HCT116 (cell line): ENCODE results near the gene PCAT7. TPM values are rescaled to one million over a fixed set of nuclear protein-coding genes. Genes with fewer than 3 reads are reported as not detected.

Experiments
- ATAC-seq: fragments of 200-7000 bp; cut with Tn5 transposase; 2 replicates; pipeline ENCODE4 v1.9.1; 2020; ENCODE audit warnings: mild to moderate bottlenecking, moderate library complexity
- BruUV-seq: library from RNA; stranded (reverse); fragments of 400-500 nt; replicated peaks from 2 replicates; lab custom pipeline; 2021; lab: Mats Ljungman, UMichigan
- CTCF ChIA-PET: fragments of 300-600 bp; sonication (Branson Sonifier 250); formaldehyde crosslinking; loops from one replicate; lab custom pipeline; 2021; ENCODE audit warnings: antibody characterized with exemption; lab: Charles Lee
- POLR2A ChIA-PET: fragments of 300-600, 350-600 bp; sonication (Branson Sonifier 250); formaldehyde crosslinking; loops from one replicate; lab custom pipeline; 2021; ENCODE audit warnings: antibody characterized with exemption; lab: Charles Lee
- RAD21 ChIA-PET, 2 experiments: fragments of 300-600 bp; sonication (Branson Sonifier 250); formaldehyde crosslinking; loops; one replicate each; lab custom pipeline; 2023; ENCODE audit warnings: low total read pairs in 2 of 2; ENCODE audit not compliant: uncharacterized antibody in 2 of 2, unreplicated experiment in 2 of 2, low non-redundant PET in 1 of 2; lab: Charles Lee
- DNase-seq: peaks from one replicate; pipeline ENCODE4 v3.0.0-alpha.2; 2010; ENCODE audit warnings: low read depth, low spot score
- H2AFZ ChIP-seq: fragments of 200-600 bp; shearing (Covaris generic), sonication (generic); 2 replicates; pipeline ENCODE4 v1.6.1; 2017; ENCODE audit warnings: low read depth, mixed run types, mixed read lengths, antibody characterized with exemption, low read length; ENCODE audit not compliant: poor library complexity, severe bottlenecking
- H3K27ac ChIP-seq: 2 replicates; pipeline ENCODE4 v1.5.1; 2012; ENCODE audit warnings: low read depth, low read length
- H3K27me3 ChIP-seq: fragments of 200-600 bp; sonication (generic); 2 replicates; pipeline ENCODE4 v1.6.1; 2016; ENCODE audit warnings: mixed run types, low read length, mixed read lengths; ENCODE audit not compliant: insufficient read depth
- H3K36me3 ChIP-seq, 2 experiments: fragments of 200-500 bp in 1 of 2; fragments of 200-600 bp in 1 of 2; sonication (Bioruptor generic) in 1 of 2; sonication (generic) in 1 of 2; 2 replicates each; pipeline versions ENCODE4 v1.5.1 to v1.6.1; 2014 to 2016; ENCODE audit warnings: low read length in 2 of 2, inconsistent platforms in 1 of 2, mixed read lengths in 1 of 2, mixed run types in 1 of 2; ENCODE audit not compliant: insufficient read depth in 2 of 2, control insufficient read depth in 1 of 2
- H3K4me1 ChIP-seq, 2 experiments: fragments of 200-600 bp in 1 of 2; sonication (generic) in 1 of 2; 2 replicates each; pipeline versions ENCODE4 v1.5.1 to v1.6.1; 2012 to 2017; ENCODE audit warnings: low read length in 2 of 2, inconsistent platforms in 1 of 2, mild to moderate bottlenecking in 1 of 2, mixed read lengths in 1 of 2, mixed run types in 1 of 2, moderate library complexity in 1 of 2; ENCODE audit not compliant: insufficient read depth in 2 of 2, control insufficient read depth in 1 of 2
- H3K4me2 ChIP-seq: fragments of 200-600 bp; sonication (generic); 2 replicates; pipeline ENCODE4 v1.6.1; 2017; ENCODE audit warnings: mixed run types, low read length, mixed read lengths
- H3K4me3 ChIP-seq, 2 experiments: fragments of 200-600 bp in 1 of 2; sonication (generic) in 1 of 2; replicated peaks in 1 of 2; 2 replicates each; pipeline ENCODE4 v1.5.1; 2011 to 2016; ENCODE audit warnings: low read length in 2 of 2, control low read depth in 1 of 2, low read depth in 1 of 2, mild to moderate bottlenecking in 1 of 2, mixed read lengths in 1 of 2, mixed run types in 1 of 2
- H3K79me2 ChIP-seq: fragments of 200-600 bp; sonication (generic); 2 replicates; pipeline ENCODE4 v1.6.1; 2017; ENCODE audit warnings: mild to moderate bottlenecking, mixed run types, low read length, moderate library complexity, mixed read lengths; ENCODE audit not compliant: insufficient read depth
- H3K9ac ChIP-seq: fragments of 200-600 bp; sonication (generic); 2 replicates; pipeline ENCODE4 v1.6.1; 2016; ENCODE audit warnings: low read length, mixed read lengths
- H3K9me2 ChIP-seq: fragments of 200-600 bp; sonication (generic), shearing (Covaris generic); 2 replicates; pipeline ENCODE4 v1.6.1; 2017; ENCODE audit warnings: mixed run types, mild to moderate bottlenecking, moderate library complexity; ENCODE audit not compliant: insufficient read depth
- H3K9me3 ChIP-seq, 2 experiments: fragments of 200-500 bp in 1 of 2; fragments of 200-600 bp in 1 of 2; sonication (Bioruptor generic) in 1 of 2; sonication (generic) in 1 of 2; 2 replicates each; pipeline ENCODE4 v1.6.1; 2014 to 2017; ENCODE audit warnings: low read length in 2 of 2, mixed read lengths in 2 of 2, inconsistent platforms in 1 of 2, low read depth in 1 of 2, mild to moderate bottlenecking in 1 of 2, mixed run types in 1 of 2, moderate library complexity in 1 of 2; ENCODE audit not compliant: control insufficient read depth in 1 of 2, insufficient read depth in 1 of 2
- H4K20me1 ChIP-seq: fragments of 200-600 bp; sonication (generic), shearing (Covaris generic); 2 replicates; pipeline ENCODE4 v1.6.1; 2017; ENCODE audit warnings: mixed run types, mild to moderate bottlenecking, moderate library complexity; ENCODE audit not compliant: insufficient read depth
- ATF3 ChIP-seq: IDR thresholded peaks from 2 replicates; pipeline ENCODE4 v1.6.1; 2012
- EZH2 ChIP-seq: fragments of 200-600 bp; sonication (generic); IDR thresholded peaks from 2 replicates; pipeline ENCODE4 v1.6.1; 2017; ENCODE audit warnings: antibody characterized with exemption, mixed run types
- EZH2phosphoT487 ChIP-seq: fragments of 200-600 bp; IDR thresholded peaks from 2 replicates; pipeline ENCODE4 v1.6.1; 2018; ENCODE audit warnings: antibody characterized with exemption, borderline replicate concordance
- FOSL1 ChIP-seq: IDR thresholded peaks from 2 replicates; pipeline ENCODE4 v1.6.1; 2012; ENCODE audit warnings: low read depth
- POLR2A ChIP-seq: IDR thresholded peaks from 2 replicates; pipeline ENCODE4 v1.7.0; 2011; ENCODE audit warnings: borderline replicate concordance; ENCODE audit not compliant: insufficient read depth, insufficient read length; ENCODE audit errors: extremely low read depth
- RAD21 ChIP-seq: IDR thresholded peaks from 2 replicates; pipeline ENCODE4 v1.6.1; 2012; ENCODE audit warnings: low read depth, mild to moderate bottlenecking
- REST ChIP-seq: IDR thresholded peaks from 2 replicates; pipeline ENCODE4 v1.6.1; 2012; ENCODE audit warnings: low read depth
- SIN3A ChIP-seq: IDR thresholded peaks from 2 replicates; pipeline ENCODE4 v1.6.1; 2012; ENCODE audit warnings: low read depth
- SP1 ChIP-seq: IDR thresholded peaks from 2 replicates; pipeline ENCODE4 v1.6.1; 2012; ENCODE audit warnings: low read depth
- SRF ChIP-seq: IDR thresholded peaks from 2 replicates; pipeline ENCODE4 v1.6.1; 2012; ENCODE audit warnings: low read depth
- intact Hi-C: fragments of 100-400 bp; cut with micrococcal nuclease; formaldehyde crosslinking; loops from 2 replicates; pipeline ENCODE4 v1.10.0; 2022
- total RNA-seq: library from RNA; stranded (reverse); gene quantifications from one replicate; pipeline ENCODE4 v1.2.1, GENCODE V29; 2021; ENCODE audit not compliant: unreplicated experiment

The PCAT7 gene
- total RNA-seq, 1 experiment from 2014 or later: 3.8 TPM

- no peak overlapping the region for H3K4me2 ChIP-seq
- H3K9ac ChIP-seq: no peak overlapping the region
- intact Hi-C loops: no loop called here
- no peak overlapping the region for H2AFZ ChIP-seq
- no peak for TF ChIP-seq RAD21
- TF ChIP-seq EZH2phosphoT487: no peak
- no peak for TF ChIP-seq REST
- TF ChIP-seq SRF: no peak
- TF ChIP-seq SIN3A: no peak
- TF ChIP-seq POLR2A: no peak
- no peak for TF ChIP-seq EZH2
- no peak for TF ChIP-seq ATF3
- no peak for TF ChIP-seq SP1
- no peak for TF ChIP-seq FOSL1
- no peak for DNase-seq
- ChIA-PET POLR2A (no interaction called here), CTCF (no interaction called here), RAD21 (no interaction called here)
- no peak overlapping the region for H3K4me3 ChIP-seq
- no peak for ATAC-seq
- H3K36me3 ChIP-seq: no peaks in the 10 kb centered on the region
- H3K9me3 ChIP-seq: no peaks in the 10 kb centered on the region
- no peak overlapping the region for H3K27ac ChIP-seq
- H4K20me1 ChIP-seq: no peaks in the 10 kb centered on the region
- BruUV-seq: no TSS peak
- H3K9me2 ChIP-seq: no peaks in the 10 kb centered on the region
- H3K79me2 ChIP-seq: no peaks in the 10 kb centered on the region
- H3K27me3 ChIP-seq: no peaks in the 10 kb centered on the region
- no peaks in the 10 kb centered on the region for H3K4me1 ChIP-seq
Measured at GRCh38 chr9:94511134-94511954, 43.5 kb upstream of the PCAT7 start.
